Hypothalamus (tissue), 51 donors: ENCODE measurements around the gene FOXR1.
"Not testable (repeated sequence)": the region's sequence is repeated elsewhere in the genome, so short reads cannot be mapped to it uniquely, and the experiment has no call there.

Experiments used
- DNase-seq, 51 donors: peaks; one replicate each; lab custom pipeline; 2025; lab: John Stamatoyannopoulos, UW

FOXR1 gene

DNA sequence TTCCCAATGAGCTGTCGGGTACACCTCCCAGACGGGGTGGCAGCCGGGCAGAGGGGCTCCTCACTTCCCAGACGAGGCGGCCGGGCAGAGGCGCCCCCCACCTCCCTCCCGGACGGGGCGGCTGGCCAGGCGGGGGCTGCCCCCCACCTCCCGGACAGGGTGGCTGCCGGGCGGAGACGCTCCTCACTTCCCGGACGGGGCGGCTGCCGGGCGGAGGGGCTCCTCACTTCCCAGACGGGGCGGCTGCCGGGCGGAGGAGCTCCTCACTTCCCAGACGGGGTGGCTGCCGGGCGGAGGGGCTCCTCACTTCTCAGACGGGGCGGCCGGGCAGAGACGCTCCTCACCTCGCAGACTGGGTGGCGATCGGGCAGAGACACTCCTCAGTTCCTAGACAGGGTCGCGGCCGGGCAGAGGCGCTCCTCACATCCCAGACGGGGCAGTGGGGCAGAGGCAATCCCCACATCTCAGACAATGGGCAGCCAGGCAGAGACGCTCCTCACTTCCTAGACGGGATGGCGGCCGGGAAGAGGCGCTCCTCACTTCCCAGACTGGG, 20.0 kb downstream of the FOXR1 start:
- not testable (repeated sequence) for DNase-seq

DNA sequence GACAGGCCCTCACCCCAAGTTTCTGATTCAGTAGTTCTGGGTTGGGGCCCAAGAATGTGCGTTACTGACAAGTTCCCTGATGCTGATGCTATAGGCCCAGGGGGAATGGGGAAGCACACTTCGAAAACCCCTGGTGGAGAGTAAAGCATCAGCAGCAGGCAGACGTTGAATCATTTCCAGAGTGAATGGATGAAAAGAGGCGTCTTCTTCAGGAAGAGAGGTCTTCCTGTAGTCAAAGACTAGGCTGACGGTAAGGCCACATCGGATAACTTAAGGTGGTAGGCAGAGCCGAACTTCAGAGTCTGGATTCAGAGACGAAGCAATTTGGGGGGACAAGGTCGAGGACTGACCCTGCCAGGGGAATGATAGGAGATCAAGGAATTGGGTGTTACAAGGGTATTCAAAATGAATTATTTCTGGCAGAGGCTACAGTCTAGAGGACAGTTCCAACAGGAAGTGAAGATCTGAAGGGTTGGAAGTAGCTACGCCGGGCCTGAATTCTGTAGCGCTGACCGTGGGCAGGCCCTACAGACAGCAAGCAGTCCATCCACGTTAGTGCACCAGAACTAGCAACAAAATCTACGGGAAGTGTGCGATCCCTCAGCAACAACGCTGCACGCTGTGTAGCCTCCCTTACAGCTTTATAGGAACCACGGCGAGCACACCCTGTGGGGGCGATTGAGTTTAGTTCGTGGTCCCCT, 25.5 kb downstream of the FOXR1 start:
- peak in 10 of 51 donors; percentile 6 to 62 (median 30) for DNase-seq

DNA sequence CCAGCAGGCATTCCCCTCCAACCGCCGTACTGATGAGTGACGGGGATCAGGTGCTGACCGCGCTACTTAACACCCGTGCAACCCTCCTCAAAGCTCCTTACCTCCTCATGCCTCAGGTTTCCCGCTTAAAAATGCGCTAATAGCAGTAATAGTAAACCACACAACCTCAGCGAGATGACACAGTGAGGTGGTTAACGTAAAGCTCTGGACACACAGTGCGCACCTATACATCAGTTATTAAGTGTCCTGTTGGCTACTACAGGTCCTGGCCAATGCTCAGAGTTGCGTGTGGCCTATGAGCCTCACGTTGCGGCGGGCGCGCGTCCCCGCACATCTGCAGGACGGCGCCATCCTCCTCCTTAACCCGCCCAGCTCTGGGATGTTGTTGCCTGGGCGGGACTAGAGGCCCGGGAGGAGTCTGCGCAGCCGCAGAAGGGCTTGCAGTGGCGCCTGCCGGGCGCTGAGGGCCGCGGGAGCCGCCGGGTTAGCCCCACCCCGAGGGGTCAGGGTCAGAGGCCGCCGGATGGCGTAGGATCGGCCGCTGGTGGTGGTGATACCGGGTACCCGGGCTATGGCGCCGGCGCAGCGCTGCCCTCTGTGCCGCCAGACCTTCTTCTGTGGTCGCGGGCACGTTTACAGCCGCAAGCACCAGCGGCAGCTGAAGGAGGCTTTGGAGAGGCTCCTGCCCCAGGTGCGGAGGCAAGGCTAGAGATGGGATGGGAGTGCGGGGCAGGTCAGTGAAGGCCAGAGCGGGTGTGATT, 26.2 kb downstream of the FOXR1 start, which contains the start of gene CENATAC:
TSS of gene CENATAC (plus strand) at position 512 of the 761 bp plus-strand sequence. CDS start at position 572, 60 bp downstream.
- DNase-seq = peak; percentile 59 to 98 (median 92)

DNA sequence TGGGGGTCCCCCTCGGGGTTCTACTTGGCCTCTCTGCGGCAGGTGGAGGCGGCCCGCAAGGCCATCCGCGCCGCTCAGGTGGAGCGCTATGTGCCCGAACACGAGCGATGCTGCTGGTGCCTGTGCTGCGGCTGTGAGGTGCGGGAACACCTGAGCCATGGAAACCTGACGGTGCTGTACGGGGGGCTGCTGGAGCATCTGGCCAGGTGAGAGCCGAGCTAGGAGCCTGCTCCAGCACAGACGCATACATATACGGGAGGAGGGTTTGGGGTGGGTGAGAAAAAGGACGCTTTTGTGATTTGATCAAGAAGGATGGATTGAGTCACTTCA, 26.8 kb downstream of the FOXR1 start:
- DNase-seq = peak in 2 of 51 donors; percentile 35 to 49

DNA sequence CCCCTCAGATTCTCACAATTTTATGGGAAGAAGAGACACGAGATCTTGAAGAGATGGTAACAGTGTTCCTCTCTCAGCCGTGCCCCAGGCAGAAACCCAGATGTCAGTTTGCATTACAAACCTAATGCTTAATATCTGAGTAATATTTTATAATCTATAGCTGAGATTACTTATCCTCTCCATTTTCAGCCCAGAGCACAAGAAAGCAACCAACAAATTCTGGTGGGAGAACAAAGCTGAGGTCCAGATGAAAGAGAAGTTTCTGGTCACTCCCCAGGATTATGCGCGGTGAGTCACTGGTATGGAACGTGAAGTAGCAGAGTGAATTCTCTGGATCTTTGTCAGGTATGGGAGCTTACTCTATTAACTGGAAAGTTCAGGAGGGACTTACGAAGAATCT, 27.3 kb downstream of the FOXR1 start:
- no peak for DNase-seq

DNA sequence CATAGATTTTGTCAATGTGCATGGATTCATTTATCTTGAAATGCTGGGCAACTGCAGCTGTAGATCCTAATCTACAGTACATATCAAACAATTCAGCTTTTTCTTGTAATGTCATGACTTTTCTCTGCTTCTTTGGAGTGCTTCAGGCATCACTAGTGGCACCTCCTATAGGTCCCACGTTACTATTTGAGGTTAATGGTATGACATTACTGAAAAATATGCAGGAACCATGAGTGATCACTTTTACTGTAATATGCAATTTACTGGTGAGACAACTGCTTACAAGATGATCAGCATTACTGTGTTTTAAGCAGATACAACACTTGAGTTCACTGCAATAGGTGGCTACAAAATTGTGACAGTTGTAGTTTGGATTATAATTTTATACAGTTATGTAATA, 29.3 kb downstream of the FOXR1 start:
- DNase-seq = no peak

DNA sequence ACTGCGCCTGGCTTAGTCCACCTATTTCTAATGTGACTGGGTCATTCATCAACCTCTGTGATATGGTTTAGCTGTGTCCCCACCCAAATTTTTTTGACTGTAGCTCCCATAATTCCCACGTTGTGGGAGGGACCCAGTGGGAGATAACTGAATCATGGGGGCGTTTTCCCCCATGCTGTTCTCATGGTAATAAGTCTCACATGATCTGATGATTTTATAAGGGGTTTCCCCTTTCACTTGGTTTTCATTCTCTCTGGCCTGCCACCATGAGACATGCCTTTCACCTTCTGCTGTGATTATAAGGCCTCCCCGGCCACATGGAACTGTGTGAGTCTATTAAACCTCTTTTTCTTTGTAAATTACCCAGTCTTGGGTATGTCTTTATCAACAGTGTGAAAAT, 35.1 kb downstream of the FOXR1 start:
- DNase-seq = no peak

DNA sequence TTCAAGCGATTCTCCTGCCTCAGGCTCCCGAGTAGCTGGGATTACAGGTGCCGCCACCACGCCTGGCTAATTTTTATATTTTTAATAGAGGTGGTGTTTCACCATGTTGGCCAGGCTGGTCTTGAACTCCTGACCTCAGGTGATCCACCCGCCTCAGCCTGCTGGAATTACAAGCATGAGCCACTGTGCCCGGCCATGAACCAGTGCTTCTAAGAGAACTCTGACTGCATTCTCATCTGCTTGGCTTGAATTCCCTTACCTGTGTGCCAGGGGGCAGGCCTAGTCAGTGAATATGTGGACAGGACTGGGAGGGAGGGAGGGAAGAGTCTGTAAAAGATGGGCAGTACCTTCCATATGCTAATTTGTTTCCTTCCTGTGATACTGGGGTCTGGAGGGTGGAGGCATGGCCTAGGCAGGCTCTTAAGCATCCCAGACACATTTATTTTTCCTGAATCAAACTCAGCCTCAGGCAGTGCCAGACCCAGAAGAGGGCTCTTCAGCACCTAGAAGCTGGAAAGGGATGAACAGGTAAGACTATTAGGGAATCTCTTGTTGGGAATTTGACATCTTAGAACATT, 40.0 kb downstream of the FOXR1 start:
- no peak for DNase-seq

DNA sequence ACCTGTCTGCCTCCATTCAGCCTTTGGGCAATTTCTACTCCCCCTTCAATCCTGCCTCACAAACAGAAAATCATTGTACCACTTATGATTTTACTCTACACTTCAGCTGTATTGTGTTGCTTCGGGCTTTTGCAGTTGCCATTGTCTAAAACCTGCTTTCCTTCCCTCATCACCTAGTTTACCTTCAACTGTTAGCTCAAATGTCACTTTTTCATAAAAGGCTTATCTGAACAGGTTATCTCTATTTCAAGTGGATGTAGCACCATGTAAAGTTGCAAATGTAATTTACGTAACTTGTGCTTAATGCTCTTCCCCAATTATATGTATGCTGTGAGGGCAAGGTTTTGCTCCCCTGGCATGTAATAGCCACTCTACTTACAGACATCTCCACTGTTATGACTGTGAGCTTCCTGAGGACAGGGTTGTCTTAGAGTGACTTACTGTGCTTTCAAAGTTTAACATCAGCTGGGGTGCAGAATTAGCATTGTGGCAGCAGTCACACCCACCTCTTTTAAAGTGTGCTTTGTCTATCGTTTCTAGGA, 41.1 kb downstream of the FOXR1 start:
- DNase-seq = no peak

DNA sequence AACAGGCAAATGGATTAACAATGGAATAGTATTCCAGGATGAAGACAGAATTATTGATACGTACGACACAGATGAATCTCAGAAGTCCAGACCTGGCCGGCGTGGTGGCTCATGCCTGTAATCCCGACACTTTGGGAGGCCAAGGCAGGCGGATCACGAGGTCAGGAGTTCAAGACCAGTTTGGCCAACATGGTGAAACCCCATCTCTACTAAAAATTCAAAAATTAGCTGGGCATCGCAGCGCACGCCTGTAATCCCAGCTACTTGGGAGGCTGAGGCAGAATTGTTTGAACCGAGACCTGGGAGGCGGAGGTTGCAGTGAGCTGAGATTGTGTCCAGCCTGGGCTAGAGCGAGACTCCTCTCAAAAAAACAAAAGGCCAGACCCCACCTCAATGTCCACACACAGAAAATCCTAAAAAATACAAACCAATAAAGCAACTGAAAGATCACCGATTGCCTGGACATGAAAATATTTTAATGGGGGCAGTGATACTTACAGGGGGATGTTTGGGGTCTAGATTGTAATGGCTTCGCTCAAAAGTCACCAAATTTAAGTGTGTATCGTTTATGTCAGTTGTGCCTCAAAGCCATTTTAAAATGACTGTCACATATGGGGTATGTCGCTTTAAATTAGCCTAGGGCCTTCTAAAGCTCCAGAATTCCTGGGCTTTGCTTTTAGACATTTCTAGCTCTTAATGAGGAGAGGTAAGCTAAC, 42.8 kb downstream of the FOXR1 start:
- no peak for DNase-seq

DNA sequence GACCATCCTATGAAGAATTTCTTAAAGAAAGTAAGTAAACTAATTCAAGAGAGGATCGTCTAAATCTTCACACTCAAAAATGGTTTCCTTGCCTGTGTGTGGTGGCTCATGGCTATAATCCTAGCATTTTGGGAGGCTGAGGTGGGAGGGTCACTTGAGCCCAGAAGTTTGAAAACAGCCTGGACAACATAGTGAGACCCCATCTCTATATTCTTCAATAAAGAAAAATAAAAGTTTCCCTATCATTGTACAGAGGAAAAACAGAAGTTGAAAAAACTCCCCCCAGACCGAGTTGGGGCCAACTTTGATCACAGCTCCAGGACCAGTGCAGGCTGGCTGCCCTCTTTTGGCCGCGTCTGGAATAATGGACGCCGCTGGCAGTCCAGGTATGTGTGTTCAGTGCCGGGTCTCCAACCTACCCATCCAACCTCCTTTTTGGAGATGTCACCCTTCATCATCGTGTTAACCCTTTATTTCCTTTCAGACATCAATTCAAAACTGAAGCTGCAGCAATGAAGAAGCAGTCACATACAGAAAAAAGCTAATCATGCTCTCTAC, 43.6 kb downstream of the FOXR1 start:
- no peak for DNase-seq

DNA sequence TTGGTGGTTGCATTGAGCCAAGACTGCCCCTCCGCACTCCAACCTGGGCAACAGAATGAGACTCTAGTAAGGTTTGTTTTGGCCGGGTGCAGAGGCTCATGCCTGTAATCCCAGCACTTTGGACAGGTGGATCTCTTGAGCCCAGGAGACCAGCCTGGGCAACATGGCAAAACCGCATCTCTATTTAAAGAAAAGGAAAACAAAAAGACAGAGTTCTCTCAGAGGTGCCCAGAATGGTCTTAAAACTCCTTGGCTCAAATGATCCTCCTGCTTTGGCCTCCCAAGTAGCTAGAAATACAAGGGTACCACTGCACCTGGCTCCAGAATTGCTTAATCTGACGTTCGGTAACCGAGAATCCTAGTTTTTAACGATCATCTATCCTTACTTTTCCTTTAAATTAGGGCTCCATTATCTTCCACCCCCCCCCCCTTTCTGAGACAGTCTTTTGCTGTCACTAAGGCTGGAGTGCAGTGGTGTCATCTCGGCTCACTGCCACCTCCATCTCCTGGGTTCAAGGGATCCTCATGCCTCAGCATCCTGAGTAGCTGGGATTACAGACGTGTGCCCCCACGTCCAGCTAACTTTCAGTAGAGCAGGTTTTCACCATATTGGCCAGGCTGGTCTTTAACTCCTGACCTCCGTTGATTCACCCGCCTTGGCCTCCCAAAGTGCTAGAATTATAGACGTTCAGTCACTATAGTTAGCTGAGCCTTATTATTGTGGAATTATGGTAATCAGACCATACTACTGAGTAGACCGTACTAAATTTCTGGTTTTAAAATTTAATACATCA, 44.9 kb downstream of the FOXR1 start:
- no peak for DNase-seq

DNA sequence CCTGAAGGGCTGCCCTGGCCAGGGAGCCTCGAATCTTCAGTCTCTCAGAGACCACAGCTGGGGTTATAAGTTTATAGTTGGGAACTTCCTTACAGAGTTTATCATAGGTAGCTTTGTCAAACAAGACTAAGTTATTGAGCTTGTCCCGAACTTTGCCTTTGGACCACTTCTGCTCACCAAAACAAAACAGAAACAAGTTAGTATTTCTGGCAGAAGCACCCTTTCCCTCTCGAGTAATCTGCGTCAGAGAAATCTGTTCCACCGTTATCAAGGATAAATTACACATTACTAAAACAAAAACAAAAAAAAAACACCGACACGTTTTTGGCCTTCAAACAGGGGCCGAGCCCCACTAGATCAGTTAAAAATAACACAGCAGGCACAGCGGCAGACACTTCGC, 45.8 kb downstream of the FOXR1 start:
- not testable (repeated sequence) for DNase-seq

DNA sequence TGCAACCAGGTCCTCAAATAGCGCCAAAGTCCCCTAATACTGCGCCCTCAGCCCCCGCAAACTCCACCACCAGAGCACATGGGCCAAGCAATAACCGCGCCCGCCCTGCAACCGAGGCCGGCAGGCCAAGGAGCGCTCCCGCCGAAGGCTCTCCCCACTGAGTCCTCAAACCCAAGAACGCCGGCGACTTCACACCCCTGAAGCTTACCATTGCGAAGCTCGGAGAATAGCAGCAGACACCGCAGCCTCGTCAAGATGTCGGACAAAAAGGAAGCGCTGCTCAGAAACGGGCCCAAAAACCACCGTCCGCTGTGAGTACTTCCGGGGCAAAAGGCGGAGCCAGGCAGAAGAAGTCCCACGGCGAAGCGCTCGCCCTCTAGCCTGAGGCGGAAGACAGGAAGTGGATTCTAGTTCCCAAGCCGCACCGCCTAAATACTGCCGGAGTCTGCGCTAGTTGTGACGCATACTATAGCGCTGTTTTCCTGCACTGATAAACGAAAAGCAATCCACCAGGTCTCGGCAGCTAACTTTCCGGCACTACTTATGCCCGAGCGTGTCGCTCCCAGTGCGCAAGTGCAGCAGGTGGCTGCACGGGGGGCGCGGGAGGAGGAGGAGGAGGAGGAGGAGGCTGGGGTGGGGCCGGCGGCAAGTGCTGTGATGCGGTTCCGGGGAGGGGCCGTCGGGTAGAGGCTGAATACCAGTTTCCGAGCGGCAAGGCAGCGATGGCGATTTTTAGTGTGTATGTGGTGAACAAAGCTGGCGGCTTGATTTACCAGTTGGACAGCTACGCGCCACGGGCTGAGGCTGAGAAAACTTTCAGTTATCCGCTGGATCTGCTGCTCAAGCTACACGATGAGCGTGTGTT, 46.7 kb downstream of the FOXR1 start, which contains the start of the genes RPS25 and TRAPPC4:
TSS of gene RPS25 (minus strand) at position 270 of the 865 bp plus-strand sequence. CDS start at position 211, 59 bp downstream.
TSS of gene TRAPPC4 (plus strand) at position 693 of the 865 bp plus-strand sequence. CDS start at position 723, 30 bp downstream.
- DNase-seq = peak; percentile 85 to 100 (median 96)

DNA sequence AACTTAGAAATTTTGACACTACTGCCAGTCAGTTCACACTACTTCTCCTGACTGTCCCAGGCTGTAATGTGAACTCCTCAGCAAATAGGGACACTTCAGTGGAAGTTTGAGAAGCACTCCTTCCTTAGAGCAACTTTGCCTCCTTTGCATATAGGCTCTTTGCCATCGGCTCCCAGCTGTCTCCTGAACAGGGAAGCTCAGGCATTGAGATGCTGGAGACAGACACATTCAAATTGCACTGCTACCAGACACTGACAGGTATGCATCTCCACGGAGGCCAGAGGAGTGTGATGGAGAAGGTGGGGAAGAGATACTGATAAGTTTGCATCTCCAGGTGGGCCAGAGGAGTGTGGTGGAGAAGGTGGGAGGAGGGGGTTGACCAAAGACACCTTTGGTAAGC, 48.4 kb downstream of the FOXR1 start:
- DNase-seq = no peak

DNA sequence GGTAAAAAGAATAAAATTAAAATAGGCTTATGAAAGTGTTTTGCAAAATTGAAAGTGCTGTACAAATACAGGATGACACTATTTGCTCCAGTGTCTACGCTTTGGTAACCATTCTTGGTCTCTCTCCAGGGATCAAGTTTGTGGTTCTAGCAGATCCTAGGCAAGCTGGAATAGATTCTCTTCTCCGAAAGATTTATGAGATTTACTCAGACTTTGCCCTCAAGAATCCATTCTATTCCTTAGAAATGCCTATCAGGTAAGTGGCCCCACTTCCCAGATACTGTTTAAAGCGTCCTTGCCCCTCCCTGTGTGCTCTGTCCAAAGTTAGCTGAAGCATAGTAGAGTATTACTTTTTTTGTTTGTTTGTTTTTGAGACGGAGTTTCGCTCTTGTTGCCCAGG, 50.1 kb downstream of the FOXR1 start:
- DNase-seq = no peak

DNA sequence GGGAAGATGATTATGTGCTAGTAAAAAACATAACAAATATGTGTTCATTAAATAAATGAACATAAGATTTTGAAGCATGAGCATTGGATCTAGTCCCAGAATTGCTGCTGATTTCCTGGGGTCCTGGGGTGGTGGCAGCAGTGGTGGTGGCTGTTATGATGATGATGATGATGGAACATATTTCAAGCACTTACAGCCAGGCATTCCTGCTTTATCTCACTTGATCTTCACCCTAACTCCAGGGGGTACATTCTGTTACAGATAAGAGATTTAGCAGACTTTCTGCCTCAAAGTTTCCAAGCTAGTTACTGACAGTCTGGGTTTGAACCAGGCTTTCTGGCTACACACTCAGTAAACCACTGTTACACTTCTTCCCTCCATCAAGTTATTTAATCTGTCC, 52.2 kb downstream of the FOXR1 start:
- DNase-seq = no peak

DNA sequence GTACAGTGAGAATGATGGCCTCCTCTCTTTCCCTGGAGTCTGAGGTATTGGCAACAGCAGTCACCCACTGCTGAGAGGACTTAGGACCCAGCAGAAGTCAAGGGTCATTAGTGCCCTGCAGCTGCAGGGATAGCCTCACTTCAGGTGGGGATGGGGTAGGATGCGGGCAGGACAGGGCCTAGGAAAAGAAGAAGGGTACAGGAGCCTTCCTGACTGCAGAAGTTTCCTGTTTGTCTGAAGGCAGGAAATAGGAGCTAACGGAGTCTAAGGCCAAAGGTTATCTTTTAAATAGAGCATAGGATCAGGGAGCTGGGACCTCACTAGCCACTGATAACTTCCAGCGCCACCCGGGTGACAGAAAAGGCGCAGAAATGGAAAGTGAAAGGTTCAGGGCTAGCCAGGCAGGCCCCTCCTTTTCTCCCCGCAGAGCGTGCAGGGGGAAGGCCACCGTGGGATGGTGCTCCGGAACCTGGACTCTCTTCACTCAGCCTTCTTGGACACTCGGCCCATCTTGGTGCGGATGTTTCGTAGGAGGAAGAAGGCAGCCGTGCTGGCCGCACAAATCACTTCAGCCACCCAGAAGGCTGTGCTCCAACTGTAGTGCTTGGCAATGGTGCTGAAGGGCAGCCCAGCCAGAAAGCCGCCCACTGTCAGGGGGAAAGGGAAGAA, 53.0 kb downstream of the FOXR1 start:
- no peak for DNase-seq
